HepG2 (cell line): Measurements from ENCODE around the gene C2orf49. TPM values are rescaled to one million over a fixed set of nuclear protein-coding genes. Genes with fewer than 3 reads are reported as not detected.

Experiments used
- ATAC-seq: fragments of 200-7000 bp; cut with Tn5 transposase; 3 replicates; pipeline ENCODE4 v1.9.1; 2020; ENCODE audit warnings: mild to moderate bottlenecking, moderate library complexity
- BruUV-seq: library from RNA; stranded (reverse); fragments of 400-500 nt; replicated peaks from 2 replicates; lab custom pipeline; 2021; lab: Mats Ljungman, UMichigan
- CTCF ChIA-PET: fragments of 300-600 bp; formaldehyde crosslinking; extraction: SDS; loops from one replicate; lab custom pipeline; 2021; ENCODE audit warnings: low total read pairs, inconsistent platforms, low intra/inter-chr PET ratio; lab: Yijun Ruan, JAX
- POLR2A ChIA-PET: fragments of 350-600 bp; sonication (Branson Sonifier 250); formaldehyde crosslinking; loops from one replicate; lab custom pipeline; 2020; ENCODE audit warnings: antibody characterized with exemption, inconsistent platforms; lab: Yijun Ruan, JAX
- DNase-seq: peaks from one replicate; pipeline ENCODE4 v3.0.0-alpha.2; 2015; ENCODE audit warnings: low spot score
- FAIRE-seq: peaks from 3 replicates; lab custom pipeline; 2011; peaks lifted over from hg19 to GRCh38; lab: Jason Lieb, UNC
- H2AFZ ChIP-seq: one replicate; pipeline ENCODE4 v1.6.1; 2011; ENCODE audit warnings: low read length, inconsistent platforms
- H3K27ac ChIP-seq: fragments of 300-600 bp; 3 replicates; pipeline ENCODE4 v1.8.0; 2011; ENCODE audit warnings: mixed run types, mild to moderate bottlenecking, mixed read lengths, low read length, inconsistent platforms; ENCODE audit not compliant: insufficient read depth; ENCODE audit errors: extremely low read length
- H3K27me3 ChIP-seq, 2 experiments: fragments of 200-600 bp in 1 of 2; 2 replicates in 1 of 2; 3 replicates in 1 of 2; pipeline versions ENCODE4 v1.6.0 to v1.8.0; 2011; ENCODE audit warnings: low read length in 2 of 2, mild to moderate bottlenecking in 2 of 2, moderate library complexity in 2 of 2, inconsistent platforms in 1 of 2; ENCODE audit not compliant: insufficient read depth in 2 of 2, control insufficient read depth in 1 of 2
- H3K36me3 ChIP-seq, 2 experiments: fragments of 200-600 bp in 1 of 2; replicated peaks in 1 of 2; 2 replicates in 1 of 2; 3 replicates in 1 of 2; pipeline versions ENCODE4 v1.5.1 to v1.8.0; 2011; ENCODE audit warnings: low read length in 2 of 2, inconsistent platforms in 1 of 2; ENCODE audit not compliant: insufficient read depth in 2 of 2, control insufficient read depth in 1 of 2
- H3K4me1 ChIP-seq: 2 replicates; pipeline ENCODE4 v1.5.1; 2012; ENCODE audit warnings: low read length, inconsistent platforms; ENCODE audit not compliant: insufficient read depth
- H3K4me2 ChIP-seq: 2 replicates; pipeline ENCODE4 v1.6.0; 2011; ENCODE audit warnings: low read depth, low read length, inconsistent platforms
- H3K4me3 ChIP-seq, 3 experiments: fragments of 200-600 bp in 1 of 3; sonication (generic), shearing (Covaris generic) in 1 of 3; replicated peaks in 1 of 3; 2 replicates each; pipeline ENCODE4 v1.5.1; 2011 to 2016; ENCODE audit warnings: low read length in 3 of 3, inconsistent platforms in 2 of 3, low read depth in 2 of 3, mild to moderate bottlenecking in 2 of 3, control low read depth in 1 of 3, mixed read lengths in 1 of 3; ENCODE audit not compliant: insufficient read depth in 1 of 3
- H3K79me2 ChIP-seq: one replicate; pipeline ENCODE4 v1.6.1; 2011; ENCODE audit warnings: low read length, inconsistent platforms; ENCODE audit not compliant: insufficient read depth
- H3K9ac ChIP-seq: 2 replicates; pipeline ENCODE4 v1.6.0; 2011; ENCODE audit warnings: mild to moderate bottlenecking, low read depth, low read length, inconsistent platforms; ENCODE audit not compliant: insufficient read depth
- H3K9me3 ChIP-seq: 2 replicates; pipeline ENCODE4 v1.5.1; 2012; ENCODE audit warnings: mild to moderate bottlenecking, low read length
- H4K20me1 ChIP-seq: 2 replicates; pipeline ENCODE4 v1.6.0; 2011; ENCODE audit warnings: inconsistent platforms, mild to moderate bottlenecking, low read length, moderate library complexity; ENCODE audit not compliant: insufficient read depth
- CBX5 ChIP-seq: sonication (generic); formaldehyde crosslinking; IDR thresholded peaks from 2 replicates; pipeline ENCODE4 v1.4.0; 2020; ENCODE audit warnings: missing genetic modification reagents, borderline replicate concordance
- DMAP1 ChIP-seq: IDR thresholded peaks from 2 replicates; pipeline ENCODE4 v1.6.1; 2016
- FOXA3 ChIP-seq: IDR thresholded peaks from 2 replicates; pipeline ENCODE4 v1.6.1; 2016; ENCODE audit warnings: missing genetic modification reagents, missing compliant biosample characterization
- KDM1A ChIP-seq: IDR thresholded peaks from 2 replicates; pipeline ENCODE4 v1.6.1; 2016; ENCODE audit warnings: missing compliant biosample characterization
- KDM5A ChIP-seq: fragments of 200-600 bp; sonication (generic); IDR thresholded peaks from 2 replicates; pipeline ENCODE4 v1.7.0; 2018; ENCODE audit warnings: antibody characterized with exemption, mild to moderate bottlenecking, low read length, borderline replicate concordance
- MAFF ChIP-seq: IDR thresholded peaks from 2 replicates; pipeline ENCODE4 v1.6.1; 2011; ENCODE audit warnings: low read depth, low read length, improper control_type of control experiment
- NR2F1 ChIP-seq, 2 experiments: fragments of 450-650 bp in 1 of 2; formaldehyde crosslinking in 1 of 2; IDR thresholded peaks; 2 replicates each; pipeline versions ENCODE4 v1.5.0 to v1.6.1; 2016 to 2020; ENCODE audit warnings: mild to moderate bottlenecking in 1 of 2, missing compliant biosample characterization in 1 of 2, missing genetic modification reagents in 1 of 2, moderate library complexity in 1 of 2
- RNF2 ChIP-seq: fragments of 450-650 bp; conservative IDR thresholded peaks from 2 replicates; pipeline ENCODE4 v1.6.1; 2016; ENCODE audit warnings: low read depth
- SOX6 ChIP-seq, 2 experiments: fragments of 450-650 bp in 1 of 2; sonication (generic) in 1 of 2; formaldehyde crosslinking in 1 of 2; IDR thresholded peaks; 2 replicates each; pipeline versions ENCODE4 v1.4.0 to v1.6.1; 2017 to 2020; ENCODE audit warnings: antibody characterized with exemption in 1 of 2, mild to moderate bottlenecking in 1 of 2, missing genetic modification reagents in 1 of 2
- SP140L ChIP-seq: sonication (generic); formaldehyde crosslinking; IDR thresholded peaks from 2 replicates; pipeline ENCODE4 v1.4.0; 2020; ENCODE audit warnings: missing genetic modification reagents, borderline replicate concordance
- ZNF138 ChIP-seq: sonication (generic); formaldehyde crosslinking; IDR thresholded peaks from 2 replicates; pipeline ENCODE4 v1.5.0; 2020; ENCODE audit warnings: mild to moderate bottlenecking, low read depth, missing genetic modification reagents
- ZNF230 ChIP-seq: sonication (generic); formaldehyde crosslinking; IDR thresholded peaks from 2 replicates; pipeline ENCODE4 v1.4.0; 2020; ENCODE audit warnings: mild to moderate bottlenecking, missing genetic modification reagents
- WGBS: methylation state at CpG from one replicate; pipeline ENCODE4 v1.1.6; 2017; ENCODE audit warnings: low lambda C conversion rate; 5-methylcytosine and 5-hydroxymethylcytosine counted together
- in situ Hi-C: cut with HindIII; loops from 2 replicates; pipeline ENCODE4 v1.10.0; 2017; ENCODE audit warnings: low pct_unique_long_range_greater_than_20kb; ENCODE audit not compliant: extremely low pct_ligation_motif_present
- intact Hi-C: fragments of 100-400 bp; cut with micrococcal nuclease; formaldehyde crosslinking; loops from one replicate; pipeline ENCODE4 v1.10.0; 2022; ENCODE audit not compliant: unreplicated experiment
- polyA plus RNA-seq, 8 experiments: library from polyadenylated mRNA; depleted of rRNA in 3 of 8; stranded (reverse) in 7 of 8; unstranded in 1 of 8; fragments of >200 nt; fragmentation: Illumina TruSeq in 4 of 8; extraction: Trizol in 4 of 8; gene quantifications; 2 replicates each; pipeline versions ENCODE4 v1.2.1 to v1.2.3, GENCODE V29; 2011 to 2016; ENCODE audit warnings: low read depth in 4 of 8, missing spikeins in 1 of 8, mixed read lengths in 1 of 8; ENCODE audit not compliant: insufficient read depth in 1 of 8
- total RNA-seq, 5 experiments: library from RNA; depleted of rRNA; stranded (reverse); fragments of >200 nt; fragmentation: Illumina TruSeq; extraction: Trizol; gene quantifications; 2 replicates each; pipeline ENCODE4 v1.2.3, GENCODE V29; 2016; ENCODE audit warnings: low read depth in 1 of 5
- TF ChIP-seq, protein P1 (sequence below): sonication (generic); formaldehyde crosslinking; IDR thresholded peaks from 2 replicates; pipeline ENCODE4 v1.8.0; 2022; ENCODE audit warnings: missing genetic modification reagents, mild to moderate bottlenecking, inconsistent platforms, borderline replicate concordance
- TF ChIP-seq, protein P2 (sequence below): sonication (generic); formaldehyde crosslinking; IDR thresholded peaks from 2 replicates; pipeline ENCODE4 v1.5.1; 2020; ENCODE audit warnings: mild to moderate bottlenecking, missing genetic modification reagents, moderate library complexity

The C2orf49 gene
- total and polyA plus RNA-seq, 2 of the 13 experiments (the other 11 are each of a cell fraction or from before 2014, with no cell fraction given): 24.7 to 28.8 TPM

DNA sequence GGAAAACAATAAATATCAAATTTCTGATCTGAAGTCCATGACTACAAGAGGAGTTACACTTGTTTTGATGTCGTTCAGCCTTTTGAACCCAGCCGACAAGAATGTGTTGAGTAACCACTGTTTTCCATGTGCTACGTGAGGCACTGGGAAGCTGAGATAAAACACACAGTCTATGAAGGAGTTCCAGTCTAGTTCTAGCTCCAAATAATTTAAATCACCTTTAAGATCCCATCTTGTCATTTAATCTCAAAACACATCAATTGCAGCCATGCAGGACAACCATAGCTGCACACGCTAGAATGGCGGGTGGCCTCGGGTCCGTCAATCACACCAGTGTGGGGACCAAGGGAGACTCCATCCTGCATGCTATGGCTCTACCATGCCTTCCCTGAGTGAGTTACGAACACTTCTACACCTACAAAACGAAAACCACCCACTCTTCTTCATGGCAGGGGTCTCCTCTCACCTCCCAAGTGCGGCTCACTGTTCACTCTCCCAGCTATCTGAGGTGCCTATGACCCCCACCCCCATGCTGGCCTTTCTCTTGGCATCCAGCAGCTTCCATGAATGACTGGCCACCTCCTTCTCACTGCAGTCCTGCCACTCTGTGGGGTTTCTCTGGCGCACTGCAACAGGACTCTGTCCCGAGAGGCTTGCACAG, 57.7 kb downstream of the C2orf49 start (continued):
- TF ChIP-seq ZNF138 (no peak), MAFF (no peak), NR2F1 (CRISPR knock-in tag; IDR thresholded peaks at IDR 0.05) (no peak), ZNF230 (CRISPR knock-in tag) (no peak), RNF2 (no peak), SP140L (CRISPR knock-in tag) (no peak), CBX5 (CRISPR knock-in tag) (no peak), KDM1A (CRISPR knock-in tag) (no peak), KDM5A (no peak)
- TF ChIP-seq, protein P1, sequence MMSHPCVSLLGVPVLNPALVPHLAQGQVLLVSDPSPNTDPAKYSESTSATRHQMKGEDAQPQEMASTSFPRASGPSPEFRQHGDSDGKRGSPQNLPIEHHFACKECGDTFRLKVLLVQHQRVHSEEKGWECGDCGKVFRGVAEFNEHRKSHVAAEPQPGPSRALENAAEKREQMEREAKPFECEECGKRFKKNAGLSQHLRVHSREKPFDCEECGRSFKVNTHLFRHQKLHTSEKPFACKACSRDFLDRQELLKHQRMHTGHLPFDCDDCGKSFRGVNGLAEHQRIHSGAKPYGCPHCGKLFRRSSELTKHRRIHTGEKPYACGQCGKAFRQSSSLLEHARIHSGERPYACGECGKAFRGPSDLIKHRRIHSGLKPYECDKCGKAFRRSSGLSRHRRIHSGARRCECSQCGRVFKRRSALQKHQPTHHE (CRISPR knock-in tag): no peak

DNA sequence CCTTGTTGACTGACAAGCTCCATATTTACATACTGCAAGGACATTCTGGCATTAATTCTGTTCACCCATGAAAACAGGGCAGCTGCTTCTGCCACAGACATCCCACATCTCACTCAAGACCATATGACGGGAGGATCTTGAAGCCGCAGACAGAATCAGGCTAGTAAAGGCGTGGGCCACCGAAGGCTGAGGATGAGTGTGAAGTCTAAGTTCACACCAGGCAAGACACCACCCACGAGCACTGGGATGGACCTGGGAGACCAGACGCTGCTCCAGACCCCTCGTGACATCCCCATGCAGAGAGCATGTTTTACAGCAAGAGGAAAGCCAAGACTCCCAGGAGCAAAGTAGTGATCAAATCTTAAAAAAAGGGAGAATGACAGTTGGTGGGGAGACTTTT, 58.4 kb downstream of the C2orf49 start:
- Histone ChIP-seq H3K4me2 (peak overlapping the region; percentile 78; the same call in 1 of the 2 replicates), H3K27ac (peak overlapping the region; percentile 58), H2AFZ (no peak overlapping the region), H3K79me2 (peaks cover 28% of the 10 kb centered on the region), H3K27me3 (peaks cover 0 to 6% of the 10 kb centered on the region in 2 experiments; a peak in 2 of 5 replicates), H3K36me3 (peaks cover 0 to 3% of the 10 kb centered on the region in 2 experiments; a peak in 2 of 5 replicates), H3K4me3 (no peak overlapping the region), H3K9me3 (no peaks in the 10 kb centered on the region), H3K9ac (0 out of 2 replicates have a peak overlapping the region, but pooled peaks have one; percentile 2), H4K20me1 (no peaks in the 10 kb centered on the region), H3K4me1 (peaks cover 71% of the 10 kb centered on the region)
- TF ChIP-seq FOXA3: peak; percentile 27; the same call in 1 of the 2 replicates
- TF ChIP-seq, protein P2, sequence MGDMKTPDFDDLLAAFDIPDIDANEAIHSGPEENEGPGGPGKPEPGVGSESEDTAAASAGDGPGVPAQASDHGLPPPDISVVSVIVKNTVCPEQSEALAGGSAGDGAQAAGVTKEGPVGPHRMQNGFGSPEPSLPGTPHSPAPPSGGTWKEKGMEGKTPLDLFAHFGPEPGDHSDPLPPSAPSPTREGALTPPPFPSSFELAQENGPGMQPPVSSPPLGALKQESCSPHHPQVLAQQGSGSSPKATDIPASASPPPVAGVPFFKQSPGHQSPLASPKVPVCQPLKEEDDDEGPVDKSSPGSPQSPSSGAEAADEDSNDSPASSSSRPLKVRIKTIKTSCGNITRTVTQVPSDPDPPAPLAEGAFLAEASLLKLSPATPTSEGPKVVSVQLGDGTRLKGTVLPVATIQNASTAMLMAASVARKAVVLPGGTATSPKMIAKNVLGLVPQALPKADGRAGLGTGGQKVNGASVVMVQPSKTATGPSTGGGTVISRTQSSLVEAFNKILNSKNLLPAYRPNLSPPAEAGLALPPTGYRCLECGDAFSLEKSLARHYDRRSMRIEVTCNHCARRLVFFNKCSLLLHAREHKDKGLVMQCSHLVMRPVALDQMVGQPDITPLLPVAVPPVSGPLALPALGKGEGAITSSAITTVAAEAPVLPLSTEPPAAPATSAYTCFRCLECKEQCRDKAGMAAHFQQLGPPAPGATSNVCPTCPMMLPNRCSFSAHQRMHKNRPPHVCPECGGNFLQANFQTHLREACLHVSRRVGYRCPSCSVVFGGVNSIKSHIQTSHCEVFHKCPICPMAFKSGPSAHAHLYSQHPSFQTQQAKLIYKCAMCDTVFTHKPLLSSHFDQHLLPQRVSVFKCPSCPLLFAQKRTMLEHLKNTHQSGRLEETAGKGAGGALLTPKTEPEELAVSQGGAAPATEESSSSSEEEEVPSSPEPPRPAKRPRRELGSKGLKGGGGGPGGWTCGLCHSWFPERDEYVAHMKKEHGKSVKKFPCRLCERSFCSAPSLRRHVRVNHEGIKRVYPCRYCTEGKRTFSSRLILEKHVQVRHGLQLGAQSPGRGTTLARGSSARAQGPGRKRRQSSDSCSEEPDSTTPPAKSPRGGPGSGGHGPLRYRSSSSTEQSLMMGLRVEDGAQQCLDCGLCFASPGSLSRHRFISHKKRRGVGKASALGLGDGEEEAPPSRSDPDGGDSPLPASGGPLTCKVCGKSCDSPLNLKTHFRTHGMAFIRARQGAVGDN (CRISPR knock-in tag): 0 out of 2 replicates have a peak, but pooled peaks have one; percentile 23
- 0 out of 2 replicates have a peak, but pooled peaks have one; percentile 4 for TF ChIP-seq DMAP1 (CRISPR knock-in tag)
- no peak for TF ChIP-seq SOX6 (IDR thresholded peaks at IDR 0.05)
- no peak for TF ChIP-seq SOX6 (CRISPR knock-in tag; IDR thresholded peaks at IDR 0.05)
- FAIRE-seq (no peak), DNase-seq (no peak), ATAC-seq (no peak)
- ChIA-PET POLR2A (no interaction called here), CTCF (no interaction called here)
- in situ Hi-C loops: no loop called here
- intact Hi-C loops: no loop called here
- WGBS: 96% methylated on average over 7 of the region's 7 CpGs
- no TSS peak for BruUV-seq
